ENCODE results near the gene LRRC26. TPM values are rescaled to one million over a fixed set of nuclear protein-coding genes. Genes with fewer than 3 reads are reported as not detected.

The LRRC26 gene
- polyA plus RNA-seq (2011; rRNA removed): not detected in 2 replicates
- polyA minus RNA-seq (2011; rRNA and poly(A)+ RNA removed): not detected in 2 replicates

- Histone ChIP-seq H3K4me3 (ENCODE audit: low read depth, low read length) (no peak within 1 kb of the TSS), H3K27me3 (ENCODE audit: control insufficient read depth, insufficient read depth, low read length) (peaks cover 28% of the 10 kb centered on the region), H3K36me3 (ENCODE audit: control insufficient read depth, insufficient read depth, low read length) (no peaks in the 10 kb centered on the region)
- DNase-seq (ENCODE audit: low read depth): no peak
- ChIA-PET CTCF (no interaction called here), POLR2A (no interaction called here)
- TF ChIP-seq CTCF (IDR thresholded peaks at IDR 0.05; ENCODE audit: insufficient read depth, low read depth, low read length): no peak
Observed at GRCh38 chr9:137169896-137170358, at the start of gene LRRC26. Gene LRRC26 (minus strand): TSS chr9:137170051. CDS start chr9:137169943, 108 bp downstream.

- ChIA-PET CTCF (no interaction called here), POLR2A (no interaction called here)
- Histone ChIP-seq H3K4me3 (ENCODE audit: low read depth, low read length) (no peak overlapping the region), H3K27me3 (ENCODE audit: control insufficient read depth, insufficient read depth, low read length) (no peaks in the 10 kb centered on the region), H3K36me3 (ENCODE audit: control insufficient read depth, insufficient read depth, low read length) (no peaks in the 10 kb centered on the region; the same call in none of the 2 replicates)
- no peak for TF ChIP-seq CTCF (IDR thresholded peaks at IDR 0.05; ENCODE audit: insufficient read depth, low read depth, low read length)
- DNase-seq (ENCODE audit: low read depth): no peak
Observed at GRCh38 chr9:137218754-137219271, 49.0 kb upstream of the LRRC26 start.

- POLR2A ChIA-PET: no interaction called here
- TF ChIP-seq CTCF (IDR thresholded peaks at IDR 0.05; ENCODE audit: insufficient read depth, low read depth, low read length): no peak
- CTCF ChIA-PET: no interaction called here
- Histone ChIP-seq H3K36me3 (ENCODE audit: control insufficient read depth, insufficient read depth, low read length) (no peaks in the 10 kb centered on the region; the same call in none of the 2 replicates), H3K27me3 (ENCODE audit: control insufficient read depth, insufficient read depth, low read length) (no peaks in the 10 kb centered on the region), H3K4me3 (ENCODE audit: low read depth, low read length) (no peak overlapping the region)
- no peak for DNase-seq (ENCODE audit: low read depth)
Observed at GRCh38 chr9:137218212-137218753, 48.4 kb upstream of the LRRC26 start.

GRCh38 chr9:137217276-137218211, 47.7 kb upstream of the LRRC26 start:
- TF ChIP-seq CTCF (IDR thresholded peaks at IDR 0.05; ENCODE audit: insufficient read depth, low read depth, low read length): no peak
- no peak for DNase-seq (ENCODE audit: low read depth)
- POLR2A ChIA-PET: no interaction called here
- no peaks in the 10 kb centered on the region for H3K27me3 ChIP-seq (ENCODE audit: control insufficient read depth, insufficient read depth, low read length)
- CTCF ChIA-PET: interaction anchor here (0.9 kb wide), 1 partner anchor 13 kb away, joined by 3 read pairs; the partner anchor contains the start of gene SLC34A3
- no peak overlapping the region for H3K4me3 ChIP-seq (ENCODE audit: low read depth, low read length)
- H3K36me3 ChIP-seq (ENCODE audit: control insufficient read depth, insufficient read depth, low read length): no peaks in the 10 kb centered on the region; the same call in none of the 2 replicates
